Epithelial cell of alveolus of lung (primary cell): ENCODE results near the gene HRNR. TPM values are rescaled to one million over a fixed set of nuclear protein-coding genes. Genes with fewer than 3 reads are reported as not detected.

Experiments
- total RNA-seq: library from RNA; depleted of rRNA; stranded (reverse); fragments of >200 nt; gene quantifications from 2 replicates; pipeline ENCODE4 v1.2.1, GENCODE V29; 2015

The HRNR gene
- total RNA-seq: not detected in 2 replicates

DNA sequence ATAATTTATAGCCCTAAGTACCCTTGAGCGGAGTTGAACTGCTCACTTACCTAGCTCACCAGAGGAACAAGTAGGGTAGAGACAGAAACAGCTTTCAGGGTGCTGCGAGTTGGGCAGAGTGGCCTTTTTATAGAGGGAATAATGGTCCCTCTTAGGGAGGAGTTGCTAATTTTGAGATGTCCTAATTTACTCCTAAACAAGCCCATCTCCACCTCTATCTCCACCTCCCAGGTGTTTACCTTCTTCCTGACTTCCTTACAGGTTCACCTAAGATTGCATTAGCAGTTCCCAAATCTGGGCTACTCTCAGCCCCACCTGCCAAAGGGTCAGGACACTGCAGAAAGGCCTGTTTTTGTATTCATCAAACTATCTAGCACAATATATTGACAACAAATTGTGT, at the start of gene HRNR:
TSS of gene HRNR (minus strand) at position 101 of the 400 bp plus-strand sequence. CDS start 940 bp downstream, outside the sequence.

Other genes starting within 250 kb of the HRNR start
- gene S100A10, start 230.3 kb downstream of the HRNR start, total RNA-seq: 75.2 and 168 TPM in 2 replicates
- gene S100A11, start 187.2 kb downstream of the HRNR start, total RNA-seq: 164 and 641 TPM in 2 replicates
- not detected in 2 replicates for gene TCHHL1, start 135.1 kb downstream of the HRNR start, total RNA-seq
- under 0.01 TPM in 1 of 2 replicates, not detected in the other for gene TCHH, start 108.7 kb downstream of the HRNR start, total RNA-seq
- gene RPTN, start 65.0 kb downstream of the HRNR start, total RNA-seq: not detected in 2 replicates
- gene FLG, start 101.0 kb upstream of the HRNR start, total RNA-seq: under 0.01 TPM in 1 of 2 replicates, not detected in the other
- gene FLG2, start 135.8 kb upstream of the HRNR start, total RNA-seq: not detected in 2 replicates
- gene CRNN, start 190.1 kb upstream of the HRNR start, total RNA-seq: not detected in 2 replicates